IPS-18a (cell line): ENCODE measurements around the gene BACE1.
"Not testable (repeated sequence)": the region's sequence is repeated elsewhere in the genome, so short reads cannot be mapped to it uniquely, and the experiment has no call there.

Experiments used
- H3K27ac ChIP-seq: one replicate; pipeline ENCODE4 v1.5.1; 2013; ENCODE audit warnings: low read length
- H3K27me3 ChIP-seq: one replicate; pipeline ENCODE4 v1.6.1; 2013; ENCODE audit warnings: mild to moderate bottlenecking, low read length; ENCODE audit not compliant: control insufficient read depth, insufficient read depth
- H3K36me3 ChIP-seq: one replicate; pipeline ENCODE4 v1.6.1; 2013; ENCODE audit warnings: low read depth, low read length; ENCODE audit not compliant: control insufficient read depth
- H3K4me1 ChIP-seq: one replicate; pipeline ENCODE4 v1.6.1; 2013; ENCODE audit warnings: low read depth, low read length; ENCODE audit not compliant: control insufficient read depth
- H3K4me3 ChIP-seq: one replicate; pipeline ENCODE4 v1.5.1; 2013; ENCODE audit warnings: low read length
- H3K9ac ChIP-seq: one replicate; pipeline ENCODE4 v1.6.1; 2013; ENCODE audit warnings: mild to moderate bottlenecking, low read length, moderate library complexity
- H3K9me3 ChIP-seq: one replicate; pipeline ENCODE4 v1.6.1; 2013; ENCODE audit warnings: low read depth, low read length; ENCODE audit not compliant: control insufficient read depth

BACE1 gene

GRCh38 chr11:117327567-117328374, 11.7 kb upstream of the BACE1 start, which contains the start of gene CEP164:
Gene CEP164 (plus strand): TSS chr11:117327854. CDS start chr11:117338587, 10,733 bp downstream.
- H3K36me3 ChIP-seq, result no peaks in the 10 kb centered on the region
- peaks cover 3% of the 10 kb centered on the region for H3K4me1 ChIP-seq
- no peaks in the 10 kb centered on the region for H3K27me3 ChIP-seq
- H3K9me3 ChIP-seq, result no peaks in the 10 kb centered on the region
- peak within 1 kb of the TSS; percentile 88 for H3K4me3 ChIP-seq
- H3K27ac ChIP-seq, result no peak within 1 kb of the TSS
- H3K9ac ChIP-seq, result peak within 1 kb of the TSS; percentile 76

DNA sequence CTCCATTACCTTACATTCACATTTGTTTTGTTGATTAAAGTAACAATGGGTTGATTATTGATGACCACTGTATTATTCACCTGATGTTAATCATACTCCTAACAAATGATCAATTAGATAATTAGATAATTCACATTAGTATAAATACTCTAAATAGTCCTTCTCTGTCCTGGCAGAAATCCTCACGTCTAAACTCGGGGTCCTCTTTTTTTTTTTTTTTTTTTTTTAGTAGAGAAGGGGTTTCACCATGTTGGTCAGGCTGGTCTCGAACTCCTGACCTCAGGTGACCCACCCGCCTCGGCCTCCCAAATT, 11.2 kb upstream of the BACE1 start:
- not testable (repeated sequence) for H3K36me3 ChIP-seq, H3K27ac ChIP-seq, H3K27me3 ChIP-seq, H3K4me1 ChIP-seq, H3K9me3 ChIP-seq, H3K9ac ChIP-seq
- H3K4me3 ChIP-seq, result peak overlapping the region; percentile 88

GRCh38 chr11:117319214-117319840, 3.3 kb upstream of the BACE1 start:
- H3K9ac ChIP-seq, result no peak overlapping the region
- no peaks in the 10 kb centered on the region for H3K36me3 ChIP-seq
- H3K9me3 ChIP-seq, result no peaks in the 10 kb centered on the region
- no peak overlapping the region for H3K4me3 ChIP-seq
- peaks cover 5% of the 10 kb centered on the region for H3K4me1 ChIP-seq
- H3K27me3 ChIP-seq, result peaks cover 7% of the 10 kb centered on the region
- no peak overlapping the region for H3K27ac ChIP-seq

- no peak overlapping the region for H3K9ac ChIP-seq
- no peaks in the 10 kb centered on the region for H3K9me3 ChIP-seq
- H3K27me3 ChIP-seq, result peaks cover 7% of the 10 kb centered on the region
- no peak overlapping the region for H3K4me3 ChIP-seq
- peaks cover 5% of the 10 kb centered on the region for H3K4me1 ChIP-seq
- H3K36me3 ChIP-seq, result no peaks in the 10 kb centered on the region
- no peak overlapping the region for H3K27ac ChIP-seq
These were observed 2.7 kb upstream of the BACE1 start for GRCh38 chr11:117318738-117319137.

GRCh38 chr11:117315285-117316196, 515 bp downstream of the BACE1 start:
- Histone ChIP-seq H3K36me3 (no peaks in the 10 kb centered on the region), H3K4me3 (peak overlapping the region; percentile 62), H3K9ac (no peak overlapping the region), H3K4me1 (peaks cover 5% of the 10 kb centered on the region), H3K27ac (no peak overlapping the region), H3K27me3 (peaks cover 7% of the 10 kb centered on the region), H3K9me3 (no peaks in the 10 kb centered on the region)

DNA sequence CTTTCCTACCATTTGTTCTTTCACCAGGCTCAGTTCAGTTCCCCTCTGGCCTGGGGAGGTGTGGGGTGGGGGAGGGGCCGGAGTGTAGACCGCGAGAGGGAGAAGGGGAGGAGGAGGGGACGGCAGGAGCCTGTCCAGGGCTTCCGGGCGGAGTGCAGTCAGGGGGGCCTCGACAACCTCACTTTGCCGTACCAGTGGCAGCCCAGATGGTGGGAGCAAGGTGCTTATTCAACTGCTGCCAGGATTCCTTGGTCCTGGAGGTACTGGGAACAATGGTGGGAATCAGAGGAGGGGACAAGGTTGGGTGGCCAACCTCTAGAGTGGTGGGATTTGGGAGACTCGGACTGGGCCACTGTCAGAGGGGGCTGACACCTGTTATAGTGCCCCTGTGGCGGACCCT, 1.2 kb downstream of the BACE1 start:
- Histone ChIP-seq H3K4me1 (peaks cover 5% of the 10 kb centered on the region), H3K9ac (no peak overlapping the region), H3K27ac (no peak overlapping the region)

GRCh38 chr11:117313828-117314768, 2.0 kb downstream of the BACE1 start:
- H3K4me3 ChIP-seq, result no peak overlapping the region
- no peaks in the 10 kb centered on the region for H3K9me3 ChIP-seq

More for the DNA sequence above, 1.2 kb downstream of the BACE1 start:
- H3K36me3 ChIP-seq, result no peaks in the 10 kb centered on the region
- peak overlapping the region; percentile 62 for H3K4me3 ChIP-seq
- H3K27me3 ChIP-seq, result peaks cover 7% of the 10 kb centered on the region
- no peaks in the 10 kb centered on the region for H3K9me3 ChIP-seq

DNA sequence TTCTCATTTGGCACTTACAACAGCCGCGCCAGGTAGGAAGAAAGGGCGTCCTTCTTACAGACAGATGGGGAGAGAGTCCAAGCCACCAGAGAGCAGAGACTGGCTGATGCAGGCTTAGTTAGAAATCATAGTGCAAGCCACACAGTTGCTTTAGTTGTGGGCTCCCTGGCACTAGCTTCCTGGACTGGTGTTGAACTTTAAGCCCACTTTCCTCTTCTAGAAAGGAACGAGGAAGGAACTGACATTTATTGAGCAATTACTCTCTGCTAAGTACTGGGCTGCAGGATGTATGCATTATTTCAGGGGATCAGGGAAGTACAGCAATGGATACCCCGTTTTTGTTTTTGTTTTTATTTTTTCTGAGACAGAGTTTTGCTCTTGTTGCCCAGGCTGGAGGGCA, 3.0 kb downstream of the BACE1 start:
- peaks cover 7% of the 10 kb centered on the region for H3K27me3 ChIP-seq
- no peak overlapping the region for H3K27ac ChIP-seq
- peaks cover 5% of the 10 kb centered on the region for H3K4me1 ChIP-seq
- no peak overlapping the region for H3K9ac ChIP-seq
- H3K9me3 ChIP-seq, result no peaks in the 10 kb centered on the region
- no peak overlapping the region for H3K4me3 ChIP-seq
- H3K36me3 ChIP-seq, result no peaks in the 10 kb centered on the region

More at GRCh38 chr11:117313828-117314768, 2.0 kb downstream of the BACE1 start:
- H3K27me3 ChIP-seq, result peaks cover 7% of the 10 kb centered on the region
- no peak overlapping the region for H3K9ac ChIP-seq
- H3K4me1 ChIP-seq, result peaks cover 5% of the 10 kb centered on the region
- H3K36me3 ChIP-seq, result no peaks in the 10 kb centered on the region
- no peak overlapping the region for H3K27ac ChIP-seq

GRCh38 chr11:117309310-117309709, 6.7 kb downstream of the BACE1 start:
- H3K9me3 ChIP-seq, result no peaks in the 10 kb centered on the region
- no peaks in the 10 kb centered on the region for H3K27me3 ChIP-seq
- H3K36me3 ChIP-seq, result no peaks in the 10 kb centered on the region
- H3K27ac ChIP-seq, result no peak overlapping the region
- no peak overlapping the region for H3K9ac ChIP-seq
- H3K4me1 ChIP-seq, result no peaks in the 10 kb centered on the region
- H3K4me3 ChIP-seq, result no peak overlapping the region

- no peak overlapping the region for H3K27ac ChIP-seq
These were observed 10.9 kb downstream of the BACE1 start for GRCh38 chr11:117305145-117305544.

More at GRCh38 chr11:117305145-117305544, 10.9 kb downstream of the BACE1 start:
- H3K36me3 ChIP-seq, result no peaks in the 10 kb centered on the region
- H3K27me3 ChIP-seq, result no peaks in the 10 kb centered on the region
- H3K9me3 ChIP-seq, result no peaks in the 10 kb centered on the region
- no peak overlapping the region for H3K9ac ChIP-seq
- H3K4me3 ChIP-seq, result no peak overlapping the region
- H3K4me1 ChIP-seq, result peaks cover 5% of the 10 kb centered on the region
